ENCODE results near the gene AP3S2.
"Not testable (repeated sequence)": the region's sequence is repeated elsewhere in the genome, so short reads cannot be mapped to it uniquely, and the experiment has no call there.

The AP3S2 gene

DNA sequence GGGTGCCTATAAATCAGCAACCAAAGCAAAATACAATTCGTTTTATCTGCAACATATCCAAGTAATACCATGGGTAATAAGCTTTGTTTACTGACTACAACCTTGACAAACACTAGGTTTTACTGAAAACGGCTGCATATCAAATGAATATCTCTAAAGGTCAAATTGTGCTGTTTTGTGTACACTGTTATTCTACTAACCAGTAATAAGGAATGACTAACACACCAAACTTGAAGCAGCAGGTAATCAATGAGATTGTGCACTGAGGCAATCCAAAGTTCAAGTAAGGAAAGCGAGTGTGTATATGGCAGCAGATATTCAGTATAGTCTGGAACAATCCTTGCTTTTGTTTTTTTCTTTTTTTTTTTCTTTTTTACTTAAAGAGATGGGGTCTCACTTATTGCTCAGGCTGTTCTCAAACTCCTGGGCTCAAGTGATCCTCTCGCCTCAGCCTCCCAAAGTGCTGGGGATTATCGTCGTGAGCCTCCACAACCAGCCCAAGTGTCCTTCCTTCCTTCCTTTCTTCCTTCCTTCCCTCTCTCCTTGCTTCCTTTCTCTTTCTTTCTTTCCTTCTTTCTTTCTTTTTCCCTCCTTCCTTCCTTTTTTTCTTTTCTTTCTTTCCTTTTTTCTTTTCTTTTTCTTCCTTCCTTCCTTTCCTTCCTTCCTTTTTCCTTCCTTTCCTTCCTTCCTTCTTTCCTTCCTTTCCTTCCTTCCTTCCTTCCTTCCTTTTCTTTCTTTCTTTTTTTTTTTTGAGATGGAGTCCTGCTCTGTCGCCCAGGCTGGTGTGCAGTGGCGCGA is 34.9 kb downstream of the AP3S2 start:
- no peak for TF ChIP-seq CTCF (IDR thresholded peaks at IDR 0.05; ENCODE audit: low read depth, low read length, missing control alignments)
- no peak for DNase-seq (ENCODE audit: low read depth)
- no peak overlapping the region for H3K4me3 ChIP-seq (ENCODE audit: low read depth, low read length)
- in situ Hi-C loops (cut with HindIII; ENCODE audit: low sequenced_read_pairs): no loop called here

DNA sequence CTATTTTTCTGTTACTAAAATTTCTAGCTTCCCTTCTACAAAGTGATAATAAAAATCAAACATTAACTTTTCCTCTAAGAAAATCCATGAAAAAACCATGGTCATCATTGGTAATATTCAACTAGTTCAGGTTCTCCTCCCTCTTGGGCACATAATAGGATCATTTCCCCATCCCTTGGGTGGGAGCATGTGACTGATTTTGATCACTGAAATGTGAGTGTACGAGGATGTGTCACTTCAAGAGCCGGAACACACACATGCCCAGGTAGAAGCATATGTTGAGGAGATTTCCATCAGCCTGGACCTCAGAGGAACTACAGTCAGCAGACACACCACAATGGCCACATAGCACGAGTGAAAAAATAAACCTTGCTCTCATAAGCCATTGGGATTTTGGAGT is 36.1 kb downstream of the AP3S2 start:
- in situ Hi-C loops (cut with HindIII; ENCODE audit: low sequenced_read_pairs): no loop called here

DNA sequence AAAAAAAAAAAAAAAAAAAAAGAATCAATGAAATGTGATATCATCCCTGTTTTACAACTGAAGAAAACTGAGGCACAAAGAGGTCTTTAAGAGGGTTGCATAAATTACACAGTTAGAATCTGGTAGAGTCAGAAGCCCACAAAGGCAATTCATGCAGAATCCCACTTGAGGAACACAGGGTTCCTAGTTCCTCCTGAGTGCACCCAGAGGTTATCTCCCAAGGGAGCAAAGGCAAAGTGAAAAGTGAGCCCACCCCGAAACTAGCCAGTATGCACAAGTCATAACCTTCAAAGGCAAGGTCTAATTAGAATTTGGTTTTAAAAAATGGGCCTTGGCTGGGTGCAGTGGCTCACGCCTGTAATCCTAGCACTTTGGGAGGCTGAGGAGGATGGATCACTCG is 37.8 kb downstream of the AP3S2 start:
- TF ChIP-seq CTCF (IDR thresholded peaks at IDR 0.05; ENCODE audit: low read depth, low read length, missing control alignments): no peak
- in situ Hi-C loops (cut with HindIII; ENCODE audit: low sequenced_read_pairs): no loop called here
- no peak overlapping the region for H3K4me3 ChIP-seq (ENCODE audit: low read depth, low read length)
- DNase-seq (ENCODE audit: low read depth): no peak

More for the DNA sequence above, 36.1 kb downstream of the AP3S2 start:
- no peak for DNase-seq (ENCODE audit: low read depth)
- TF ChIP-seq CTCF (IDR thresholded peaks at IDR 0.05; ENCODE audit: low read depth, low read length, missing control alignments): no peak
- H3K4me3 ChIP-seq (ENCODE audit: low read depth, low read length): no peak overlapping the region

GRCh38 chr15:89854863-89855262 is 38.9 kb downstream of the AP3S2 start:
- in situ Hi-C loops (cut with HindIII; ENCODE audit: low sequenced_read_pairs); DNase-seq (ENCODE audit: low read depth); H3K4me3 ChIP-seq (ENCODE audit: low read depth, low read length): not testable (repeated sequence)

GRCh38 chr15:89852342-89852995 is 41.3 kb downstream of the AP3S2 start:
- DNase-seq (ENCODE audit: low read depth): no peak
- H3K4me3 ChIP-seq (ENCODE audit: low read depth, low read length): no peak overlapping the region
- no peak for TF ChIP-seq CTCF (IDR thresholded peaks at IDR 0.05; ENCODE audit: low read depth, low read length, missing control alignments)
- in situ Hi-C loops (cut with HindIII; ENCODE audit: low sequenced_read_pairs): no loop called here

- H3K4me3 ChIP-seq (ENCODE audit: low read depth, low read length): no peak overlapping the region
- TF ChIP-seq CTCF (IDR thresholded peaks at IDR 0.05; ENCODE audit: low read depth, low read length, missing control alignments): no peak
- in situ Hi-C loops (cut with HindIII; ENCODE audit: low sequenced_read_pairs): no loop called here
- no peak for DNase-seq (ENCODE audit: low read depth)
These were observed 42.0 kb downstream of the AP3S2 start for GRCh38 chr15:89851673-89852341.

DNA sequence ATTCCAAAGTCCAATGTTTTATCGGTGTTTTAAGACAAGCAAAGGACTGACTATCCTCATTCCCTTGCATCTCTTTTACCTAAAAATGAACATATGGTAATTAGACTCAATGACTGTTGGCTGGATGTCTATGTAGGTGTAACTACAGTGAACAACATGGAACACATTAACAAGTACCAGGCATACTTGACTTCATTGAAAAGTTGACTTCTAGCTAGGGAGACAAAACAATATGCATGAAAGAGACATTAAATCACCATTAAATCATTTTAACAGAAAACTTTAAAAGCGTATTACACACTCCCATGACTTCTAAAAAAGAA is 44.9 kb downstream of the AP3S2 start:
- in situ Hi-C loops (cut with HindIII; ENCODE audit: low sequenced_read_pairs): no loop called here
- TF ChIP-seq CTCF (IDR thresholded peaks at IDR 0.05; ENCODE audit: low read depth, low read length, missing control alignments): no peak
- no peak for DNase-seq (ENCODE audit: low read depth)
- H3K4me3 ChIP-seq (ENCODE audit: low read depth, low read length): no peak overlapping the region

Measured in astrocyte of the cerebellum (primary cell).